Gastroesophageal sphincter (tissue), 4 donors: ENCODE results near the gene PIM3. TPM values are rescaled to one million over a fixed set of nuclear protein-coding genes. Genes with fewer than 3 reads are reported as not detected.

Experiments used
- ATAC-seq: fragments of 150-250 bp; one replicate; pipeline ENCODE4 v1.9.1; 2016; ENCODE audit warnings: mild to moderate bottlenecking, moderate library complexity
- H3K27ac ChIP-seq, 4 donors: fragments of 200-600 bp; sonication (generic) in 3 of 4; 1 replicate in 3 of 4; 2 replicates in 1 of 4; pipeline ENCODE4 v1.5.1; 2016 to 2019
- H3K27me3 ChIP-seq: fragments of 200-600 bp; sonication (generic); one replicate; pipeline ENCODE4 v1.5.1; 2019
- H3K36me3 ChIP-seq, 2 donors: fragments of 200-600 bp; sonication (generic); one replicate each; pipeline ENCODE4 v1.5.1; 2019; ENCODE audit warnings: control low read depth in 1 of 2
- H3K4me1 ChIP-seq, 3 donors: fragments of 200-600 bp; sonication (generic); 1 replicate in 2 of 3; 2 replicates in 1 of 3; pipeline ENCODE4 v1.5.1; 2016 to 2019; ENCODE audit warnings: control low read depth in 2 of 3
- H3K4me3 ChIP-seq, 2 donors: fragments of 200-600 bp; sonication (generic); one replicate each; pipeline ENCODE4 v1.5.1; 2019; ENCODE audit warnings: mild to moderate bottlenecking in 1 of 2, moderate library complexity in 1 of 2
- H3K9me3 ChIP-seq, 3 donors: fragments of 200-600 bp; sonication (generic); one replicate each; pipeline ENCODE4 v1.5.1; 2017 to 2019; ENCODE audit warnings: control low read depth in 2 of 3
- CTCF ChIP-seq, 4 experiments: fragments of 200-600 bp in 2 of 4; fragments of 450-650 bp in 2 of 4; sonication (generic) in 1 of 4; IDR thresholded peaks; one replicate each; pipeline ENCODE4 v1.5.1; 2017 to 2019; ENCODE audit warnings: antibody characterized with exemption in 4 of 4, mild to moderate bottlenecking in 2 of 4, moderate library complexity in 2 of 4
- EP300 ChIP-seq: sonication (generic); formaldehyde crosslinking; IDR thresholded peaks from one replicate; pipeline ENCODE4 v1.6.1; 2017; ENCODE audit warnings: antibody characterized with exemption, mild to moderate bottlenecking
- POLR2A ChIP-seq, 2 donors: fragments of 450-650 bp; IDR thresholded peaks; one replicate each; pipeline ENCODE4 v1.6.1; 2017; ENCODE audit warnings: antibody characterized with exemption in 2 of 2, mild to moderate bottlenecking in 2 of 2, moderate library complexity in 1 of 2
- POLR2AphosphoS5 ChIP-seq: sonication (generic); formaldehyde crosslinking; IDR thresholded peaks from one replicate; pipeline ENCODE4 v1.6.1; 2017; ENCODE audit warnings: antibody characterized with exemption
- WGBS, 2 donors: methylation state at CpG; one replicate each; pipeline ENCODE4 v1.1.5; 2018; ENCODE audit warnings: low coverage in 1 of 2; 5-methylcytosine and 5-hydroxymethylcytosine counted together
- total RNA-seq, 4 donors: library from RNA; depleted of rRNA; stranded (reverse); fragments of >200 nt; gene quantifications; one replicate each; pipeline ENCODE4 v1.1.0, GENCODE V29; 2016

PIM3 gene
- total RNA-seq, 4 donors from 2014 or later, result 30.0 to 58.3 (median 46.4) TPM

- H3K36me3 ChIP-seq, result peaks cover 0 to 32% of the 10 kb centered on the region in 2 donors
- peaks cover 0 to 60% (median 27%) of the 10 kb centered on the region in 3 donors for H3K4me1 ChIP-seq
- peak overlapping the region; percentile 72 to 98 (median 96) for H3K27ac ChIP-seq
- WGBS, 2 donors, result no CpG with 5 or more reads among the region's 84 CpGs
- peak overlapping the region; percentile 60 to 97 for H3K4me3 ChIP-seq
- no peaks in the 10 kb centered on the region for H3K27me3 ChIP-seq
- no peak for ATAC-seq
- no peaks in the 10 kb centered on the region for H3K9me3 ChIP-seq
- no peak for TF ChIP-seq POLR2AphosphoS5
- TF ChIP-seq POLR2A (IDR thresholded peaks at IDR 0.05), result no peak
- TF ChIP-seq CTCF (IDR thresholded peaks at IDR 0.05), result no peak
- TF ChIP-seq EP300, result no peak
These were observed 531 bp downstream of the PIM3 start for GRCh38 chr22:49961005-49961600.

GRCh38 chr22:49961601-49962011 lies 1.0 kb downstream of the PIM3 start:
- Histone ChIP-seq H3K4me3 (peak overlapping the region; percentile 60 to 97), H3K27me3 (no peaks in the 10 kb centered on the region), H3K4me1 (peaks cover 0 to 65% (median 32%) of the 10 kb centered on the region in 3 donors), H3K27ac (peak overlapping the region; percentile 72 to 98 (median 96)), H3K9me3 (no peaks in the 10 kb centered on the region), H3K36me3 (peaks cover 0 to 32% of the 10 kb centered on the region in 2 donors)
- TF ChIP-seq POLR2A (IDR thresholded peaks at IDR 0.05) (no peak), CTCF (IDR thresholded peaks at IDR 0.05) (no peak), EP300 (no peak), POLR2AphosphoS5 (no peak)
- ATAC-seq, result no peak
- no CpG with 5 or more reads among the region's 49 CpGs for WGBS, 2 donors

GRCh38 chr22:49962012-49962750 lies 1.6 kb downstream of the PIM3 start:
- peak overlapping the region; percentile 72 to 98 (median 96) for H3K27ac ChIP-seq
- no peaks in the 10 kb centered on the region for H3K27me3 ChIP-seq
- H3K4me3 ChIP-seq, result peak overlapping the region; percentile 60 to 97
- ATAC-seq, result peak; percentile 56
- TF ChIP-seq POLR2AphosphoS5 (peak; percentile 72), CTCF (IDR thresholded peaks at IDR 0.05) (no peak)
- H3K36me3 ChIP-seq, result peaks cover 0 to 32% of the 10 kb centered on the region in 2 donors
- no CpG with 5 or more reads among the region's 70 CpGs for WGBS, 2 donors
- H3K4me1 ChIP-seq, result peaks cover 0 to 71% (median 38%) of the 10 kb centered on the region in 3 donors
- no peaks in the 10 kb centered on the region for H3K9me3 ChIP-seq

GRCh38 chr22:49962751-49963646 lies 2.4 kb downstream of the PIM3 start:
- H3K4me1 ChIP-seq, result peaks cover 0 to 79% (median 43%) of the 10 kb centered on the region in 3 donors
- H3K4me3 ChIP-seq, result peak overlapping the region; percentile 60 to 97
- peak overlapping the region; percentile 72 to 98 (median 96) for H3K27ac ChIP-seq
- TF ChIP-seq CTCF (IDR thresholded peaks at IDR 0.05) (no peak), POLR2A (IDR thresholded peaks at IDR 0.05) (no peak), POLR2AphosphoS5 (no peak), EP300 (no peak)
- ATAC-seq, result no peak
- H3K9me3 ChIP-seq, result no peaks in the 10 kb centered on the region
- 62 to 74% methylated on average over 6 to 11 of the region's 63 CpGs for WGBS, 2 donors
- peaks cover 0 to 32% of the 10 kb centered on the region in 2 donors for H3K36me3 ChIP-seq
- H3K27me3 ChIP-seq, result no peaks in the 10 kb centered on the region
